ENCODE results near the gene SPO11.
A peak's percentile ranks its signal among the peaks of the same experiment; 100 is the strongest.

Gene SPO11

GRCh38 chr20:57374343-57374930 is 44.8 kb downstream of the SPO11 start:
- Histone ChIP-seq H3K27me3 (ENCODE audit: insufficient read depth, poor library complexity, severe bottlenecking) (no peaks in the 10 kb centered on the region), H3K4me3 (replicated peaks; ENCODE audit: insufficient read depth, low read length) (no peak overlapping the region), H3K27ac (replicated peaks) (peak overlapping the region; percentile 79)
- TF ChIP-seq POLR2AphosphoS5 (IDR thresholded peaks at IDR 0.05; ENCODE audit: low read depth) (no peak), SPI1 (IDR thresholded peaks at IDR 0.05; ENCODE audit: borderline replicate concordance, low read depth) (no peak), GABPA (IDR thresholded peaks at IDR 0.05; ENCODE audit: low read depth) (no peak), CTCF (IDR thresholded peaks at IDR 0.05; ENCODE audit: insufficient read depth, low read length) (no peak), REST (IDR thresholded peaks at IDR 0.05; ENCODE audit: insufficient replicate concordance, low read depth) (no peak)
- DNase-seq (ENCODE audit: low read depth in 1 of 2, low spot score in 1 of 2), result no peak

- DNase-seq (ENCODE audit: low read depth in 1 of 2, low spot score in 1 of 2), result peak in 1 of 2 experiments; percentile 89
- TF ChIP-seq REST (IDR thresholded peaks at IDR 0.05; ENCODE audit: insufficient replicate concordance, low read depth) (no peak), CTCF (IDR thresholded peaks at IDR 0.05; ENCODE audit: insufficient read depth, low read length) (no peak), SPI1 (IDR thresholded peaks at IDR 0.05; ENCODE audit: borderline replicate concordance, low read depth) (peak; percentile 95), GABPA (IDR thresholded peaks at IDR 0.05; ENCODE audit: low read depth) (no peak), POLR2AphosphoS5 (IDR thresholded peaks at IDR 0.05; ENCODE audit: low read depth) (peak; percentile 25; the same call in 1 of the 2 replicates)
- H3K4me3 ChIP-seq (replicated peaks; ENCODE audit: insufficient read depth, low read length), result peak overlapping the region; percentile 13; the same call in 1 of the 2 replicates
- H3K27me3 ChIP-seq (ENCODE audit: insufficient read depth, poor library complexity, severe bottlenecking), result no peaks in the 10 kb centered on the region
- peak overlapping the region; percentile 79 for H3K27ac ChIP-seq (replicated peaks)
Observed at GRCh38 chr20:57374931-57375651, 45.5 kb downstream of the SPO11 start.

GRCh38 chr20:57375652-57376230 is 46.1 kb downstream of the SPO11 start:
- Histone ChIP-seq H3K4me3 (replicated peaks; ENCODE audit: insufficient read depth, low read length) (no peak overlapping the region; the same call in 1 of the 2 replicates), H3K27me3 (ENCODE audit: insufficient read depth, poor library complexity, severe bottlenecking) (no peaks in the 10 kb centered on the region), H3K27ac (replicated peaks) (peak overlapping the region; percentile 79)
- TF ChIP-seq REST (IDR thresholded peaks at IDR 0.05; ENCODE audit: insufficient replicate concordance, low read depth) (no peak), POLR2AphosphoS5 (IDR thresholded peaks at IDR 0.05; ENCODE audit: low read depth) (no peak), CTCF (IDR thresholded peaks at IDR 0.05; ENCODE audit: insufficient read depth, low read length) (no peak), GABPA (IDR thresholded peaks at IDR 0.05; ENCODE audit: low read depth) (no peak), SPI1 (IDR thresholded peaks at IDR 0.05; ENCODE audit: borderline replicate concordance, low read depth) (no peak)
- DNase-seq (ENCODE audit: low read depth in 1 of 2, low spot score in 1 of 2), result no peak

Data from HL-60 (cell line).